ENCODE measurements around the gene FNDC11. TPM values are rescaled to one million over a fixed set of nuclear protein-coding genes. Genes with fewer than 3 reads are reported as not detected.
"Not testable (repeated sequence)": the region's sequence is repeated elsewhere in the genome, so short reads cannot be mapped to it uniquely, and the experiment has no call there.

Gene FNDC11
- total RNA-seq: 0.52 TPM

- peak within 1 kb of the TSS in 1 of 3 donors; percentile 33 for H3K9ac ChIP-seq (ENCODE audit: low read depth in 1 of 3, low read length in 3 of 3)
- no peaks in the 10 kb centered on the region for H3K36me3 ChIP-seq (ENCODE audit: control insufficient read depth in 3 of 3, insufficient read depth in 3 of 3, low read length in 3 of 3)
- no peaks in the 10 kb centered on the region for H3K4me1 ChIP-seq (ENCODE audit: control insufficient read depth in 3 of 3, insufficient read depth in 3 of 3, low read length in 3 of 3)
- peaks cover 31 to 41% (median 31%) of the 10 kb centered on the region in 3 donors for H3K27me3 ChIP-seq (ENCODE audit: control insufficient read depth in 3 of 3, insufficient read depth in 3 of 3, low read length in 3 of 3)
- peak within 1 kb of the TSS; percentile 36 to 43 (median 41) for H3K4me3 ChIP-seq (ENCODE audit: low read length in 3 of 3)
- H3K9me3 ChIP-seq (ENCODE audit: control insufficient read depth in 3 of 3, low read length in 3 of 3): no peaks in the 10 kb centered on the region
- H3K27ac ChIP-seq (ENCODE audit: low read depth, low read length): no peak within 1 kb of the TSS
Observed at GRCh38 chr20:63553933-63554290, at the start of gene FNDC11. FNDC11 (plus strand) TSS chr20:63554159; CDS start chr20:63555664, 1,505 bp downstream.

- Histone ChIP-seq H3K9ac (ENCODE audit: low read depth in 1 of 3, low read length in 3 of 3) (no peak overlapping the region), H3K27me3 (ENCODE audit: control insufficient read depth in 3 of 3, insufficient read depth in 3 of 3, low read length in 3 of 3) (peaks cover 0 to 3% (median 2%) of the 10 kb centered on the region in 3 donors), H3K4me3 (ENCODE audit: low read length in 3 of 3) (no peak overlapping the region), H3K9me3 (ENCODE audit: control insufficient read depth in 3 of 3, low read length in 3 of 3) (peaks cover 0 to 8% (median 7%) of the 10 kb centered on the region in 3 donors), H3K4me1 (ENCODE audit: control insufficient read depth in 3 of 3, insufficient read depth in 3 of 3, low read length in 3 of 3) (peaks cover 23 to 37% (median 33%) of the 10 kb centered on the region in 3 donors), H3K27ac (ENCODE audit: low read depth, low read length) (no peak overlapping the region), H3K36me3 (ENCODE audit: control insufficient read depth in 3 of 3, insufficient read depth in 3 of 3, low read length in 3 of 3) (no peaks in the 10 kb centered on the region)
Observed at GRCh38 chr20:63504642-63505041, 49.3 kb upstream of the FNDC11 start.

- Histone ChIP-seq H3K27ac (ENCODE audit: low read depth, low read length) (no peak overlapping the region), H3K9me3 (ENCODE audit: control insufficient read depth in 3 of 3, low read length in 3 of 3) (peaks cover 0 to 8% (median 7%) of the 10 kb centered on the region in 3 donors), H3K9ac (ENCODE audit: low read depth in 1 of 3, low read length in 3 of 3) (no peak overlapping the region), H3K27me3 (ENCODE audit: control insufficient read depth in 3 of 3, insufficient read depth in 3 of 3, low read length in 3 of 3) (peaks cover 0 to 2% (median 0%) of the 10 kb centered on the region in 3 donors), H3K4me1 (ENCODE audit: control insufficient read depth in 3 of 3, insufficient read depth in 3 of 3, low read length in 3 of 3) (peaks cover 18 to 33% (median 33%) of the 10 kb centered on the region in 3 donors), H3K4me3 (ENCODE audit: low read length in 3 of 3) (no peak overlapping the region), H3K36me3 (ENCODE audit: control insufficient read depth in 3 of 3, insufficient read depth in 3 of 3, low read length in 3 of 3) (no peaks in the 10 kb centered on the region)
Observed at GRCh38 chr20:63505281-63505680, 48.7 kb upstream of the FNDC11 start.

- Histone ChIP-seq H3K27ac (ENCODE audit: low read depth, low read length) (no peak overlapping the region), H3K4me1 (ENCODE audit: control insufficient read depth in 3 of 3, insufficient read depth in 3 of 3, low read length in 3 of 3) (peaks cover 15 to 31% (median 31%) of the 10 kb centered on the region in 3 donors), H3K27me3 (ENCODE audit: control insufficient read depth in 3 of 3, insufficient read depth in 3 of 3, low read length in 3 of 3) (peaks cover 0 to 2% (median 0%) of the 10 kb centered on the region in 3 donors), H3K9ac (ENCODE audit: low read depth in 1 of 3, low read length in 3 of 3) (no peak overlapping the region), H3K36me3 (ENCODE audit: control insufficient read depth in 3 of 3, insufficient read depth in 3 of 3, low read length in 3 of 3) (no peaks in the 10 kb centered on the region), H3K9me3 (ENCODE audit: control insufficient read depth in 3 of 3, low read length in 3 of 3) (peaks cover 0 to 8% (median 7%) of the 10 kb centered on the region in 3 donors), H3K4me3 (ENCODE audit: low read length in 3 of 3) (no peak overlapping the region)
Observed at GRCh38 chr20:63505723-63506122, 48.2 kb upstream of the FNDC11 start.

- H3K27ac ChIP-seq (ENCODE audit: low read depth, low read length): no peak overlapping the region
- peaks cover 8 to 21% (median 19%) of the 10 kb centered on the region in 3 donors for H3K4me1 ChIP-seq (ENCODE audit: control insufficient read depth in 3 of 3, insufficient read depth in 3 of 3, low read length in 3 of 3)
- H3K36me3 ChIP-seq (ENCODE audit: control insufficient read depth in 3 of 3, insufficient read depth in 3 of 3, low read length in 3 of 3): no peaks in the 10 kb centered on the region
- no peak overlapping the region for H3K4me3 ChIP-seq (ENCODE audit: low read length in 3 of 3)
- H3K9me3 ChIP-seq (ENCODE audit: control insufficient read depth in 3 of 3, low read length in 3 of 3): peaks cover 0 to 8% (median 7%) of the 10 kb centered on the region in 3 donors
- H3K9ac ChIP-seq (ENCODE audit: low read depth in 1 of 3, low read length in 3 of 3): no peak overlapping the region
- no peaks in the 10 kb centered on the region for H3K27me3 ChIP-seq (ENCODE audit: control insufficient read depth in 3 of 3, insufficient read depth in 3 of 3, low read length in 3 of 3)
Observed at GRCh38 chr20:63507083-63507743, 46.7 kb upstream of the FNDC11 start.

- Histone ChIP-seq H3K9ac (ENCODE audit: low read depth in 1 of 3, low read length in 3 of 3) (no peak overlapping the region), H3K27me3 (ENCODE audit: control insufficient read depth in 3 of 3, insufficient read depth in 3 of 3, low read length in 3 of 3) (no peaks in the 10 kb centered on the region), H3K9me3 (ENCODE audit: control insufficient read depth in 3 of 3, low read length in 3 of 3) (peaks cover 0 to 8% (median 7%) of the 10 kb centered on the region in 3 donors), H3K4me1 (ENCODE audit: control insufficient read depth in 3 of 3, insufficient read depth in 3 of 3, low read length in 3 of 3) (peaks cover 4 to 14% (median 11%) of the 10 kb centered on the region in 3 donors), H3K27ac (ENCODE audit: low read depth, low read length) (peak overlapping the region; percentile 85), H3K36me3 (ENCODE audit: control insufficient read depth in 3 of 3, insufficient read depth in 3 of 3, low read length in 3 of 3) (no peaks in the 10 kb centered on the region), H3K4me3 (ENCODE audit: low read length in 3 of 3) (no peak overlapping the region)
Observed at GRCh38 chr20:63508072-63508768, 45.7 kb upstream of the FNDC11 start.

GRCh38 chr20:63509088-63509564, 44.8 kb upstream of the FNDC11 start:
- H3K9ac ChIP-seq (ENCODE audit: low read depth in 1 of 3, low read length in 3 of 3): peak overlapping the region in 2 of 3 donors; percentile 39 to 55
- H3K36me3 ChIP-seq (ENCODE audit: control insufficient read depth in 3 of 3, insufficient read depth in 3 of 3, low read length in 3 of 3): no peaks in the 10 kb centered on the region
- peak overlapping the region; percentile 85 for H3K27ac ChIP-seq (ENCODE audit: low read depth, low read length)
- peaks cover 4 to 14% (median 9%) of the 10 kb centered on the region in 3 donors for H3K4me1 ChIP-seq (ENCODE audit: control insufficient read depth in 3 of 3, insufficient read depth in 3 of 3, low read length in 3 of 3)
- peak overlapping the region in 1 of 3 donors; percentile 24 for H3K4me3 ChIP-seq (ENCODE audit: low read length in 3 of 3)
- H3K27me3 ChIP-seq (ENCODE audit: control insufficient read depth in 3 of 3, insufficient read depth in 3 of 3, low read length in 3 of 3): no peaks in the 10 kb centered on the region
- H3K9me3 ChIP-seq (ENCODE audit: control insufficient read depth in 3 of 3, low read length in 3 of 3): peaks cover 0 to 8% (median 7%) of the 10 kb centered on the region in 3 donors

- Histone ChIP-seq H3K9ac (ENCODE audit: low read depth in 1 of 3, low read length in 3 of 3) (no peak overlapping the region), H3K9me3 (ENCODE audit: control insufficient read depth in 3 of 3, low read length in 3 of 3) (no peaks in the 10 kb centered on the region), H3K27ac (ENCODE audit: low read depth, low read length) (no peak overlapping the region), H3K36me3 (ENCODE audit: control insufficient read depth in 3 of 3, insufficient read depth in 3 of 3, low read length in 3 of 3) (peaks cover 0 to under 1% (median 0%) of the 10 kb centered on the region in 3 donors), H3K4me1 (ENCODE audit: control insufficient read depth in 3 of 3, insufficient read depth in 3 of 3, low read length in 3 of 3) (peaks cover 4 to 14% (median 9%) of the 10 kb centered on the region in 3 donors), H3K4me3 (ENCODE audit: low read length in 3 of 3) (no peak overlapping the region), H3K27me3 (ENCODE audit: control insufficient read depth in 3 of 3, insufficient read depth in 3 of 3, low read length in 3 of 3) (no peaks in the 10 kb centered on the region)
Observed at GRCh38 chr20:63513207-63513606, 40.8 kb upstream of the FNDC11 start.

- not testable (repeated sequence) for H3K9me3 ChIP-seq (ENCODE audit: control insufficient read depth in 3 of 3, low read length in 3 of 3); H3K36me3 ChIP-seq (ENCODE audit: control insufficient read depth in 3 of 3, insufficient read depth in 3 of 3, low read length in 3 of 3); H3K4me3 ChIP-seq (ENCODE audit: low read length in 3 of 3); H3K9ac ChIP-seq (ENCODE audit: low read depth in 1 of 3, low read length in 3 of 3); H3K27me3 ChIP-seq (ENCODE audit: control insufficient read depth in 3 of 3, insufficient read depth in 3 of 3, low read length in 3 of 3); H3K27ac ChIP-seq (ENCODE audit: low read depth, low read length)
- H3K4me1 ChIP-seq (ENCODE audit: control insufficient read depth in 3 of 3, insufficient read depth in 3 of 3, low read length in 3 of 3): peaks cover 4 to 22% (median 7%) of the 10 kb centered on the region in 3 donors
Observed at GRCh38 chr20:63514520-63514919, 39.4 kb upstream of the FNDC11 start.
